ENCODE results near the gene GET3. TPM values are rescaled to one million over a fixed set of nuclear protein-coding genes. Genes with fewer than 3 reads are reported as not detected.

GET3 gene
- polyA plus RNA-seq, 2 of the 4 experiments (the other 2 are of a cell fraction), result 87.0 to 91.7 TPM

DNA sequence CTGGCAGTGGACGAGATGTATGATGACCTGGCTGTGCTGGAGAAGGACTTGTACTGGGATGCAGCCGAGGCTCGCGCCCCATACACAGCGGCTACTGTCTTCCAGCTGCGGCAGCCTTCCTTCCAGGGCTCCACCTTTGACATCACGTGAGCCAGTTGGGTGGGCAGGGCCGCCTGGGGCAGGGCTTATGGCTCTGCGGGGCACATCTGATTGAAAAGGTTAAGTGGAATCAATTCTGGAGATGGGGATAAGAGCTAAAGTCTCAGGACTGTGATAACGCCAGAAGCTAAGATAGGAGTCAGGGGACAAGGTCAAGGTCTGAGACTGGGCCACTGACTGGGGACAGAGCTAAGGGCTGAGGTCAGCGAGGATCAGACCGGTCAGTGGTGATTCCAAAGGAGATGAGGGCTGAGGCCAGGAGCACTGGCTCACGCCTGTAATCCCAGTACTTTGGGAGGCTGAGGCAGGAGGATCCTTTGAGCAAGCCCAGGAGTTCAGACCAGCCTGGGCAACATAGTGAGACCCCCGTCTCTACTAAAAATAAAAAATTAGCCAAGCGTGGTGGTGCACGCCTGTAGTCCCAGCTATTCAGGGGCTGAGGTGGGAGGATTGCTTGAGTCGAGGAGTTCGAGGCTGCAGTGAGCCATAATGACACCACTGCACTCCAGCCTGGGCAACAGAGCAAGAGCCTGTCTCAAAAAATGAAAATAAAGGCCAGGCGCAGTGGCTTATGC lies 19.0 kb downstream of the GET3 start:
- 0 out of 3 replicates have a peak, but pooled peaks cover 3% of the 10 kb centered on the region for H3K4me1 ChIP-seq
- no peak for DNase-seq (ENCODE audit: low read depth in 1 of 2, low spot score in 1 of 2)
- H3K9me3 ChIP-seq, result no peaks in the 10 kb centered on the region
- H3K4me3 ChIP-seq, result no peak overlapping the region
- no peak overlapping the region for H3K27ac ChIP-seq
- TF ChIP-seq ZNF302 (CRISPR knock-in tag; IDR thresholded peaks at IDR 0.05) (no peak), EHMT2 (IDR thresholded peaks at IDR 0.05; ENCODE audit: low read depth) (no peak), CBX8 (IDR thresholded peaks at IDR 0.05) (no peak), CHD2 (IDR thresholded peaks at IDR 0.05; ENCODE audit: low read length, partially characterized antibody) (no peak)
- TF ChIP-seq, protein P1, sequence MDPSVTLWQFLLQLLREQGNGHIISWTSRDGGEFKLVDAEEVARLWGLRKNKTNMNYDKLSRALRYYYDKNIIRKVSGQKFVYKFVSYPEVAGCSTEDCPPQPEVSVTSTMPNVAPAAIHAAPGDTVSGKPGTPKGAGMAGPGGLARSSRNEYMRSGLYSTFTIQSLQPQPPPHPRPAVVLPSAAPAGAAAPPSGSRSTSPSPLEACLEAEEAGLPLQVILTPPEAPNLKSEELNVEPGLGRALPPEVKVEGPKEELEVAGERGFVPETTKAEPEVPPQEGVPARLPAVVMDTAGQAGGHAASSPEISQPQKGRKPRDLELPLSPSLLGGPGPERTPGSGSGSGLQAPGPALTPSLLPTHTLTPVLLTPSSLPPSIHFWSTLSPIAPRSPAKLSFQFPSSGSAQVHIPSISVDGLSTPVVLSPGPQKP (IDR thresholded peaks at IDR 0.05; ENCODE audit: low read depth, low read length), result no peak
- TF ChIP-seq, protein P2, sequence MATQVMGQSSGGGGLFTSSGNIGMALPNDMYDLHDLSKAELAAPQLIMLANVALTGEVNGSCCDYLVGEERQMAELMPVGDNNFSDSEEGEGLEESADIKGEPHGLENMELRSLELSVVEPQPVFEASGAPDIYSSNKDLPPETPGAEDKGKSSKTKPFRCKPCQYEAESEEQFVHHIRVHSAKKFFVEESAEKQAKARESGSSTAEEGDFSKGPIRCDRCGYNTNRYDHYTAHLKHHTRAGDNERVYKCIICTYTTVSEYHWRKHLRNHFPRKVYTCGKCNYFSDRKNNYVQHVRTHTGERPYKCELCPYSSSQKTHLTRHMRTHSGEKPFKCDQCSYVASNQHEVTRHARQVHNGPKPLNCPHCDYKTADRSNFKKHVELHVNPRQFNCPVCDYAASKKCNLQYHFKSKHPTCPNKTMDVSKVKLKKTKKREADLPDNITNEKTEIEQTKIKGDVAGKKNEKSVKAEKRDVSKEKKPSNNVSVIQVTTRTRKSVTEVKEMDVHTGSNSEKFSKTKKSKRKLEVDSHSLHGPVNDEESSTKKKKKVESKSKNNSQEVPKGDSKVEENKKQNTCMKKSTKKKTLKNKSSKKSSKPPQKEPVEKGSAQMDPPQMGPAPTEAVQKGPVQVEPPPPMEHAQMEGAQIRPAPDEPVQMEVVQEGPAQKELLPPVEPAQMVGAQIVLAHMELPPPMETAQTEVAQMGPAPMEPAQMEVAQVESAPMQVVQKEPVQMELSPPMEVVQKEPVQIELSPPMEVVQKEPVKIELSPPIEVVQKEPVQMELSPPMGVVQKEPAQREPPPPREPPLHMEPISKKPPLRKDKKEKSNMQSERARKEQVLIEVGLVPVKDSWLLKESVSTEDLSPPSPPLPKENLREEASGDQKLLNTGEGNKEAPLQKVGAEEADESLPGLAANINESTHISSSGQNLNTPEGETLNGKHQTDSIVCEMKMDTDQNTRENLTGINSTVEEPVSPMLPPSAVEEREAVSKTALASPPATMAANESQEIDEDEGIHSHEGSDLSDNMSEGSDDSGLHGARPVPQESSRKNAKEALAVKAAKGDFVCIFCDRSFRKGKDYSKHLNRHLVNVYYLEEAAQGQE (IDR thresholded peaks at IDR 0.05), result no peak
- no peak for ATAC-seq
- 85% methylated on average over 17 of the region's 19 CpGs for WGBS (ENCODE audit: missing lambda C conversion rate)
- ChIA-PET CTCF (interaction anchor here (1.2 to 38.2 kb wide), 7 partner anchors 7 to 107 kb away, joined by 3 to 901 read pairs (median 18); partner anchors contain the start of genes BEST2, GET3, HOOK2 and JUNB), POLR2A (no interaction called here)
- H3K4me2 ChIP-seq, result no peak overlapping the region
- no peak for FAIRE-seq

DNA sequence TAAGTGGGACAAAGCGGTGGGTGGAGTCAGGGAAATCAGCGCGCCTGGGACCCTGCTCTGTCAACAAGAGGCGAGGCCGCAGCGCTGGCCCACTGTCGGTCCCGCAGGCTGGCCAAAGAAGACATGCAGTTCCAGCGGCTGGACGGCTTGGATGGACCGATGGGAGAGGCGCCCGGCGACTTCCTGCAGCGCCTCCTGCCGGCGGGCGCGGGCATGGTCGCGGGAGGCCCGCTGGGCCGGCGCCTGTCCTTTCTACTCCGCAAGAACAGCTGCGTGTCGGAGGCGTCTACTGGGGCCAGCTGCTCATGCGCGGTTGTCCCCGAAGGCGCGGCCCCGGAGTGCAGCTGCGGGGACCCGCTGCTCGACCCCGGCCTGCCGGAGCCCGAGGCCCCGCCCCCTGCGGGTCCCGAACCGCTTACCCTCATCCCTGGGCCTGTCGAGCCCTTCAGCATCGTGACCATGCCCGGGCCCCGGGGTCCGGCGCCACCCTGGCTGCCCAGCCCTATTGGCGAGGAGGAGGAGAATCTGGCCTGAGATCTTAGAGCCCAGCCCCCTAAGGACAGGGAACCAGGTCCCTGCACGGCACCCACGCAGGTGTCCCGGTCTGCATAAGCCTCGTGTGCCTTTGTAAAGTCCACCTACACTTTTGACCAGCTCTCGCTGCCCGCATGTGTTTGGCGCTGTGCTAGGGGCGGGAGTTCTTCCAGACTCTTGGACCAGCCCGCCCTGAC lies 20.4 kb downstream of the GET3 start:
- peak overlapping the region; percentile 36 for H3K4me3 ChIP-seq
- 27% methylated on average over 21 of the region's 60 CpGs for WGBS (ENCODE audit: missing lambda C conversion rate)
- CTCF ChIA-PET, result interaction anchor here (0.6 to 38.2 kb wide), 23 partner anchors 9 to 170 kb away, joined by 3 to 901 read pairs (median 4); partner anchors contain the start of genes BEST2, FBXW9, GET3 and HOOK2
- no peaks in the 10 kb centered on the region for H3K9me3 ChIP-seq
- 0 out of 3 replicates have a peak, but pooled peaks cover 3% of the 10 kb centered on the region for H3K4me1 ChIP-seq
- ATAC-seq (peak; percentile 89 to 94), DNase-seq (ENCODE audit: low read depth in 1 of 2, low spot score in 1 of 2) (peak; percentile 50 to 79), FAIRE-seq (no peak)
- H3K27ac ChIP-seq, result peak overlapping the region; percentile 60 to 83
- peak overlapping the region; percentile 92 for H3K4me2 ChIP-seq
- POLR2A ChIA-PET, result interaction anchor here (0.6 to 0.8 kb wide), 2 partner anchors 10 to 16 kb away, joined by 3 to 4 read pairs; no protein-coding TSS in a partner anchor
- TF ChIP-seq EHMT2 (IDR thresholded peaks at IDR 0.05; ENCODE audit: low read depth) (no peak), JUN (IDR thresholded peaks at IDR 0.05) (peak in 1 of 2 experiments; percentile 44; a peak in 1 of 5 replicates), RAD21 (conservative IDR thresholded peaks at IDR 0.05 in 1 of 2, IDR thresholded peaks at IDR 0.05 in 1 of 2) (peak; percentile 28 to 40; a peak in 4 of 5 replicates), RARB (CRISPR knock-in tag; IDR thresholded peaks at IDR 0.05) (no peak), SMC3 (IDR thresholded peaks at IDR 0.05) (peak; percentile 52)
- TF ChIP-seq, protein P3, sequence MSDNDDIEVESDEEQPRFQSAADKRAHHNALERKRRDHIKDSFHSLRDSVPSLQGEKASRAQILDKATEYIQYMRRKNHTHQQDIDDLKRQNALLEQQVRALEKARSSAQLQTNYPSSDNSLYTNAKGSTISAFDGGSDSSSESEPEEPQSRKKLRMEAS (IDR thresholded peaks at IDR 0.05), result peak; percentile 58; the same call in 1 of the 2 replicates
- TF ChIP-seq, protein P4, sequence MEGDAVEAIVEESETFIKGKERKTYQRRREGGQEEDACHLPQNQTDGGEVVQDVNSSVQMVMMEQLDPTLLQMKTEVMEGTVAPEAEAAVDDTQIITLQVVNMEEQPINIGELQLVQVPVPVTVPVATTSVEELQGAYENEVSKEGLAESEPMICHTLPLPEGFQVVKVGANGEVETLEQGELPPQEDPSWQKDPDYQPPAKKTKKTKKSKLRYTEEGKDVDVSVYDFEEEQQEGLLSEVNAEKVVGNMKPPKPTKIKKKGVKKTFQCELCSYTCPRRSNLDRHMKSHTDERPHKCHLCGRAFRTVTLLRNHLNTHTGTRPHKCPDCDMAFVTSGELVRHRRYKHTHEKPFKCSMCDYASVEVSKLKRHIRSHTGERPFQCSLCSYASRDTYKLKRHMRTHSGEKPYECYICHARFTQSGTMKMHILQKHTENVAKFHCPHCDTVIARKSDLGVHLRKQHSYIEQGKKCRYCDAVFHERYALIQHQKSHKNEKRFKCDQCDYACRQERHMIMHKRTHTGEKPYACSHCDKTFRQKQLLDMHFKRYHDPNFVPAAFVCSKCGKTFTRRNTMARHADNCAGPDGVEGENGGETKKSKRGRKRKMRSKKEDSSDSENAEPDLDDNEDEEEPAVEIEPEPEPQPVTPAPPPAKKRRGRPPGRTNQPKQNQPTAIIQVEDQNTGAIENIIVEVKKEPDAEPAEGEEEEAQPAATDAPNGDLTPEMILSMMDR (IDR thresholded peaks at IDR 0.05), result peak; percentile 79

Measured in A549 (cell line).